B cell (primary cell): ENCODE measurements around the gene LATS1. TPM values are rescaled to one million over a fixed set of nuclear protein-coding genes. Genes with fewer than 3 reads are reported as not detected.

Experiments
- ATAC-seq: fragments of 200-7000 bp; cut with Tn5 transposase; one replicate; pipeline ENCODE4 v1.10.0; 2021; ENCODE audit warnings: low read depth, mild to moderate bottlenecking, moderate number of reproducible peaks, moderate library complexity
- CTCF ChIA-PET: fragments of 350-600 bp; sonication (Branson Sonifier 250); formaldehyde crosslinking; loops from one replicate; lab custom pipeline; 2021; ENCODE audit warnings: antibody characterized with exemption, inconsistent platforms; lab: Charles Lee
- POLR2A ChIA-PET: fragments of 350-600 bp; sonication (Branson Sonifier 250); formaldehyde crosslinking; loops from one replicate; lab custom pipeline; 2021; ENCODE audit warnings: antibody characterized with exemption; lab: Charles Lee
- DNase-seq: peaks from one replicate; pipeline ENCODE4 v3.0.0; 2013
- H2AFZ ChIP-seq: 2 replicates; pipeline ENCODE4 v1.6.1; 2012; ENCODE audit warnings: mild to moderate bottlenecking, low read depth, low read length; ENCODE audit not compliant: insufficient read depth, poor library complexity, severe bottlenecking
- H3K27ac ChIP-seq, 2 donors: 1 replicate in 1 of 2; 2 replicates in 1 of 2; pipeline ENCODE4 v1.5.1; 2012 to 2013; ENCODE audit warnings: low read length in 2 of 2, mild to moderate bottlenecking in 2 of 2, moderate library complexity in 1 of 2
- H3K27me3 ChIP-seq, 4 experiments: fragments of 200-600 bp in 1 of 4; sonication (generic) in 1 of 4; replicated peaks in 1 of 4; 1 replicate in 2 of 4; 2 replicates in 2 of 4; pipeline versions ENCODE4 v1.6.1 to v1.7.0; 2013 to 2016; ENCODE audit warnings: low read length in 3 of 4, mild to moderate bottlenecking in 2 of 4, mixed read lengths in 1 of 4, moderate library complexity in 1 of 4; ENCODE audit not compliant: insufficient read depth in 4 of 4, control insufficient read depth in 3 of 4; ENCODE audit errors: control extremely low read depth in 1 of 4
- H3K36me3 ChIP-seq, 2 experiments: replicated peaks in 1 of 2; 1 replicate in 1 of 2; 2 replicates in 1 of 2; pipeline versions ENCODE4 v1.6.1 to v1.7.1; 2013; ENCODE audit warnings: low read length in 1 of 2; ENCODE audit not compliant: insufficient read depth in 2 of 2, control insufficient read depth in 1 of 2; ENCODE audit errors: control extremely low read depth in 1 of 2, extremely low read depth in 1 of 2
- H3K4me1 ChIP-seq, 2 donors: fragments of 200-600 bp in 1 of 2; sonication (generic) in 1 of 2; 1 replicate in 1 of 2; 2 replicates in 1 of 2; pipeline versions ENCODE4 v1.5.1 to v1.6.1; 2013 to 2017; ENCODE audit warnings: low read length in 2 of 2; ENCODE audit not compliant: control insufficient read depth in 2 of 2, insufficient read depth in 2 of 2
- H3K4me2 ChIP-seq: replicated peaks from 2 replicates; pipeline ENCODE3; 2012; ENCODE audit warnings: mild to moderate bottlenecking, low read depth, low read length; ENCODE audit not compliant: poor library complexity, severe bottlenecking
- H3K4me3 ChIP-seq, 5 experiments: fragments of 200-600 bp in 1 of 5; sonication (generic) in 1 of 5; 1 replicate in 3 of 5; 2 replicates in 2 of 5; pipeline versions ENCODE4 v1.5.1 to v1.7.0; 2011 to 2016; ENCODE audit warnings: low read length in 4 of 5, mild to moderate bottlenecking in 4 of 5, low read depth in 2 of 5, control low read depth in 1 of 5, moderate library complexity in 1 of 5; ENCODE audit not compliant: insufficient read depth in 1 of 5; ENCODE audit errors: control extremely low read depth in 1 of 5, extremely low read depth in 1 of 5
- H3K79me2 ChIP-seq: fragments of 200-600 bp; sonication (generic); one replicate; pipeline ENCODE4 v1.6.0; 2016; ENCODE audit warnings: low read length; ENCODE audit not compliant: control insufficient read depth, insufficient read depth
- H3K9ac ChIP-seq: fragments of 200-600 bp; sonication (generic); 2 replicates; pipeline ENCODE4 v1.6.1; 2017; ENCODE audit warnings: mild to moderate bottlenecking, low read length, moderate library complexity
- H3K9me3 ChIP-seq, 3 donors: one replicate each; pipeline versions ENCODE4 v1.6.1 to v1.7.1; 2013; ENCODE audit warnings: low read length in 2 of 3; ENCODE audit not compliant: control insufficient read depth in 2 of 3, insufficient read depth in 1 of 3; ENCODE audit errors: control extremely low read depth in 1 of 3
- H4K20me1 ChIP-seq: 2 replicates; pipeline ENCODE4 v1.6.0; 2012; ENCODE audit warnings: mild to moderate bottlenecking, low read length; ENCODE audit not compliant: insufficient read depth, control insufficient read depth, poor library complexity, severe bottlenecking
- H3K27ac Mint-ChIP-seq: one replicate; pipeline ENCODE4 v1.8.0; 2021; ENCODE audit warnings: mixed read lengths
- H3K27me3 Mint-ChIP-seq: one replicate; pipeline ENCODE4 v1.8.0; 2021; ENCODE audit warnings: mixed read lengths
- H3K4me1 Mint-ChIP-seq: one replicate; pipeline ENCODE4 v1.8.0; 2021; ENCODE audit warnings: mixed read lengths
- H3K4me3 Mint-ChIP-seq: one replicate; pipeline ENCODE4 v1.8.0; 2021; ENCODE audit warnings: mixed read lengths
- H3K9me3 Mint-ChIP-seq: one replicate; pipeline ENCODE4 v1.8.0; 2022; ENCODE audit warnings: mixed read lengths; ENCODE audit not compliant: insufficient read depth
- CTCF ChIP-seq: fragments of 200-600 bp; IDR thresholded peaks from one replicate; pipeline ENCODE4 v1.8.0; 2022; ENCODE audit warnings: antibody characterized with exemption, mild to moderate bottlenecking
- EZH2 ChIP-seq: IDR thresholded peaks from 2 replicates; pipeline ENCODE4 v1.6.1; 2012; ENCODE audit warnings: borderline replicate concordance, low read depth, mild to moderate bottlenecking, moderate library complexity, low read length; ENCODE audit not compliant: insufficient read depth, poor library complexity, severe bottlenecking
- WGBS: methylation state at CpG from one replicate; pipeline ENCODE4 v1.1.5; 2013; ENCODE audit warnings: missing lambda C conversion rate; ENCODE audit not compliant: insufficient coverage; 5-methylcytosine and 5-hydroxymethylcytosine counted together
- intact Hi-C: fragments of 100-400 bp; cut with micrococcal nuclease; formaldehyde crosslinking; loops from one replicate; pipeline ENCODE4 v1.10.0; 2022
- polyA plus RNA-seq: library from polyadenylated mRNA; depleted of rRNA; stranded (reverse); fragments of >200 nt; gene quantifications from 2 replicates; pipeline ENCODE4 v1.2.3, GENCODE V29; 2012
- total RNA-seq, 2 donors: library from RNA; stranded (reverse); fragments of 120-200 nt in 1 of 2; gene quantifications; 1 replicate in 1 of 2; 2 replicates in 1 of 2; pipeline versions ENCODE4 v1.2.3 to v1.2.4, GENCODE V29; 2013 to 2022

LATS1 gene
- total and polyA plus RNA-seq, 2 donors (not counting 1 experiment from before 2014, with no cell fraction given), result 11.6 to 48.0 TPM

- H3K27ac ChIP-seq, result no peak overlapping the region
- no peak overlapping the region for H3K4me3 ChIP-seq
- no peak for ATAC-seq
- H3K79me2 ChIP-seq, result peaks cover 3% of the 10 kb centered on the region
- no peak overlapping the region for H3K4me3 Mint-ChIP-seq
- H3K27me3 Mint-ChIP-seq, result no peaks in the 10 kb centered on the region
- intact Hi-C loops, result no loop called here
- no peaks in the 10 kb centered on the region for H3K27me3 ChIP-seq
- CTCF ChIA-PET, result interaction anchor here (0.6 kb wide), 1 partner anchor 11 kb away, joined by 5 read pairs; no protein-coding TSS in a partner anchor
- H2AFZ ChIP-seq, result no peak overlapping the region
- no peaks in the 10 kb centered on the region for H3K9me3 ChIP-seq
- DNase-seq, result no peak
- no peaks in the 10 kb centered on the region for H3K4me1 ChIP-seq
- no peak overlapping the region for H3K9ac ChIP-seq
- no peak for TF ChIP-seq CTCF
- TF ChIP-seq EZH2, result no peak
- no peaks in the 10 kb centered on the region for H4K20me1 ChIP-seq
- H3K27ac Mint-ChIP-seq, result no peak overlapping the region
- H3K4me2 ChIP-seq, result no peak overlapping the region
- peaks cover 8 to 59% of the 10 kb centered on the region in 2 experiments for H3K36me3 ChIP-seq
- no peaks in the 10 kb centered on the region for H3K9me3 Mint-ChIP-seq
- POLR2A ChIA-PET, result no interaction called here
- H3K4me1 Mint-ChIP-seq, result no peaks in the 10 kb centered on the region
- no CpG with 5 or more reads among the region's 1 CpG for WGBS
Measured at GRCh38 chr6:149734915-149735314, 17.0 kb upstream of the LATS1 start.

GRCh38 chr6:149733089-149733720 lies 15.3 kb upstream of the LATS1 start:
- CTCF ChIA-PET, result no interaction called here
- no peak overlapping the region for H3K4me3 ChIP-seq
- POLR2A ChIA-PET, result no interaction called here
- Mint-ChIP-seq H3K9me3 (no peaks in the 10 kb centered on the region), H3K4me1 (peaks cover 7% of the 10 kb centered on the region), H3K4me3 (no peak overlapping the region), H3K27ac (no peak overlapping the region), H3K27me3 (no peaks in the 10 kb centered on the region)
- peaks cover 3% of the 10 kb centered on the region for H3K79me2 ChIP-seq
- H3K4me2 ChIP-seq, result no peak overlapping the region
- intact Hi-C loops, result no loop called here
- no peak overlapping the region for H2AFZ ChIP-seq
- 100% methylated on average over 2 of the region's 2 CpGs for WGBS
- no peak overlapping the region for H3K27ac ChIP-seq
- H3K9ac ChIP-seq, result no peak overlapping the region
- H3K4me1 ChIP-seq, result peaks cover 6 to 8% of the 10 kb centered on the region in 2 donors
- no peaks in the 10 kb centered on the region for H3K27me3 ChIP-seq
- peaks cover 8 to 60% of the 10 kb centered on the region in 2 experiments for H3K36me3 ChIP-seq
- DNase-seq, result no peak
- no peaks in the 10 kb centered on the region for H3K9me3 ChIP-seq
- TF ChIP-seq CTCF, result no peak
- TF ChIP-seq EZH2, result no peak
- no peak for ATAC-seq
- no peaks in the 10 kb centered on the region for H4K20me1 ChIP-seq
